Muscle layer of colon (tissue), 2 donors: ENCODE measurements around the gene SLC35F4.

ENCODE experiments used
- H3K27ac ChIP-seq: one replicate; pipeline ENCODE4 v1.7.0; 2013; ENCODE audit warnings: low read depth, mild to moderate bottlenecking, low read length, moderate library complexity
- H3K27me3 ChIP-seq, 2 donors: one replicate each; pipeline ENCODE4 v1.7.0; 2013; ENCODE audit warnings: low read length in 2 of 2, mild to moderate bottlenecking in 2 of 2; ENCODE audit not compliant: insufficient read depth in 2 of 2, control insufficient read depth in 1 of 2
- H3K36me3 ChIP-seq: one replicate; pipeline ENCODE4 v1.7.0; 2013; ENCODE audit warnings: mild to moderate bottlenecking, low read length; ENCODE audit not compliant: insufficient read depth
- H3K4me1 ChIP-seq: one replicate; pipeline ENCODE4 v1.7.0; 2013; ENCODE audit warnings: mild to moderate bottlenecking, low read length; ENCODE audit not compliant: insufficient read depth
- H3K4me3 ChIP-seq, 2 donors: one replicate each; pipeline ENCODE4 v1.7.0; 2013; ENCODE audit warnings: low read length in 2 of 2, low read depth in 1 of 2, mild to moderate bottlenecking in 1 of 2, moderate library complexity in 1 of 2
- H3K9ac ChIP-seq: one replicate; pipeline ENCODE4 v1.7.0; 2013; ENCODE audit warnings: low read length
- H3K9me3 ChIP-seq: one replicate; pipeline ENCODE4 v1.7.0; 2013; ENCODE audit warnings: mild to moderate bottlenecking, low read length
- donor health status: abdominal sarcoma.
- donor health status: Adenocarcinoma of cecum.

SLC35F4 gene

GRCh38 chr14:57659052-57659451 is 206.8 kb downstream of the SLC35F4 start:
- no peak overlapping the region for H3K4me3 ChIP-seq
- no peaks in the 10 kb centered on the region for H3K36me3 ChIP-seq
- H3K27ac ChIP-seq = no peak overlapping the region
- no peak overlapping the region for H3K9ac ChIP-seq
- H3K27me3 ChIP-seq = no peaks in the 10 kb centered on the region
- H3K4me1 ChIP-seq = no peaks in the 10 kb centered on the region
- no peaks in the 10 kb centered on the region for H3K9me3 ChIP-seq

- no peaks in the 10 kb centered on the region for H3K9me3 ChIP-seq
- no peaks in the 10 kb centered on the region for H3K36me3 ChIP-seq
- no peak overlapping the region for H3K27ac ChIP-seq
- H3K4me1 ChIP-seq = no peaks in the 10 kb centered on the region
- H3K9ac ChIP-seq = no peak overlapping the region
- H3K27me3 ChIP-seq = no peaks in the 10 kb centered on the region
- H3K4me3 ChIP-seq = no peak overlapping the region
Measured at GRCh38 chr14:57657487-57657886, 208.4 kb downstream of the SLC35F4 start.

GRCh38 chr14:57656853-57657252 is 209.0 kb downstream of the SLC35F4 start:
- Histone ChIP-seq H3K4me1 (no peaks in the 10 kb centered on the region), H3K9me3 (no peaks in the 10 kb centered on the region)

GRCh38 chr14:57652769-57653168 is 213.1 kb downstream of the SLC35F4 start:
- Histone ChIP-seq H3K4me3 (no peak overlapping the region), H3K9me3 (no peaks in the 10 kb centered on the region), H3K4me1 (no peaks in the 10 kb centered on the region), H3K36me3 (no peaks in the 10 kb centered on the region), H3K27me3 (no peaks in the 10 kb centered on the region), H3K27ac (no peak overlapping the region), H3K9ac (no peak overlapping the region)

More at GRCh38 chr14:57656853-57657252, 209.0 kb downstream of the SLC35F4 start:
- H3K4me3 ChIP-seq = no peak overlapping the region
- no peak overlapping the region for H3K9ac ChIP-seq
- no peaks in the 10 kb centered on the region for H3K27me3 ChIP-seq
- H3K27ac ChIP-seq = no peak overlapping the region
- H3K36me3 ChIP-seq = no peaks in the 10 kb centered on the region

- H3K4me1 ChIP-seq = no peaks in the 10 kb centered on the region
- H3K4me3 ChIP-seq = no peak overlapping the region
- H3K36me3 ChIP-seq = no peaks in the 10 kb centered on the region
- H3K9ac ChIP-seq = no peak overlapping the region
- no peak overlapping the region for H3K27ac ChIP-seq
- H3K9me3 ChIP-seq = no peaks in the 10 kb centered on the region
- no peaks in the 10 kb centered on the region for H3K27me3 ChIP-seq
Measured at GRCh38 chr14:57641776-57642175, 224.1 kb downstream of the SLC35F4 start.

GRCh38 chr14:57640036-57640435 is 225.9 kb downstream of the SLC35F4 start:
- Histone ChIP-seq H3K9me3 (no peaks in the 10 kb centered on the region), H3K27me3 (no peaks in the 10 kb centered on the region), H3K9ac (no peak overlapping the region), H3K4me3 (no peak overlapping the region), H3K4me1 (no peaks in the 10 kb centered on the region), H3K36me3 (no peaks in the 10 kb centered on the region), H3K27ac (no peak overlapping the region)

GRCh38 chr14:57637901-57638300 is 228.0 kb downstream of the SLC35F4 start:
- H3K27me3 ChIP-seq = no peaks in the 10 kb centered on the region
- H3K27ac ChIP-seq = no peak overlapping the region
- no peak overlapping the region for H3K4me3 ChIP-seq
- H3K36me3 ChIP-seq = no peaks in the 10 kb centered on the region
- no peaks in the 10 kb centered on the region for H3K9me3 ChIP-seq
- H3K9ac ChIP-seq = no peak overlapping the region
- no peaks in the 10 kb centered on the region for H3K4me1 ChIP-seq

- H3K27ac ChIP-seq = no peak overlapping the region
- no peaks in the 10 kb centered on the region for H3K27me3 ChIP-seq
- H3K36me3 ChIP-seq = no peaks in the 10 kb centered on the region
- H3K9me3 ChIP-seq = no peaks in the 10 kb centered on the region
- H3K9ac ChIP-seq = no peak overlapping the region
- H3K4me3 ChIP-seq = no peak overlapping the region
- no peaks in the 10 kb centered on the region for H3K4me1 ChIP-seq
Measured at GRCh38 chr14:57634335-57634734, 231.6 kb downstream of the SLC35F4 start.

- no peak overlapping the region for H3K27ac ChIP-seq
- H3K4me3 ChIP-seq = no peak overlapping the region
- no peak overlapping the region for H3K9ac ChIP-seq
- H3K4me1 ChIP-seq = no peaks in the 10 kb centered on the region
- H3K27me3 ChIP-seq = no peaks in the 10 kb centered on the region
- H3K9me3 ChIP-seq = no peaks in the 10 kb centered on the region
- H3K36me3 ChIP-seq = no peaks in the 10 kb centered on the region
Measured at GRCh38 chr14:57632649-57633048, 233.2 kb downstream of the SLC35F4 start.

- no peaks in the 10 kb centered on the region for H3K36me3 ChIP-seq
- H3K4me1 ChIP-seq = no peaks in the 10 kb centered on the region
Measured at GRCh38 chr14:57617510-57617909, 248.4 kb downstream of the SLC35F4 start.

GRCh38 chr14:57612946-57613345 is 252.9 kb downstream of the SLC35F4 start:
- H3K27ac ChIP-seq = no peak overlapping the region
- no peaks in the 10 kb centered on the region for H3K36me3 ChIP-seq
- no peaks in the 10 kb centered on the region for H3K27me3 ChIP-seq
- H3K4me3 ChIP-seq = no peak overlapping the region
- no peaks in the 10 kb centered on the region for H3K4me1 ChIP-seq
- no peaks in the 10 kb centered on the region for H3K9me3 ChIP-seq
- no peak overlapping the region for H3K9ac ChIP-seq

More at GRCh38 chr14:57617510-57617909, 248.4 kb downstream of the SLC35F4 start:
- Histone ChIP-seq H3K9me3 (no peaks in the 10 kb centered on the region), H3K27ac (no peak overlapping the region), H3K4me3 (no peak overlapping the region), H3K27me3 (no peaks in the 10 kb centered on the region), H3K9ac (no peak overlapping the region)

- Histone ChIP-seq H3K27me3 (no peaks in the 10 kb centered on the region), H3K9ac (no peak overlapping the region), H3K36me3 (no peaks in the 10 kb centered on the region), H3K9me3 (no peaks in the 10 kb centered on the region), H3K4me1 (no peaks in the 10 kb centered on the region), H3K27ac (no peak overlapping the region), H3K4me3 (no peak overlapping the region)
Measured at GRCh38 chr14:57611555-57612075, 254.3 kb downstream of the SLC35F4 start.
